ENCODE data around the gene ZNF609. TPM values are rescaled to one million over a fixed set of nuclear protein-coding genes. Genes with fewer than 3 reads are reported as not detected.

ZNF609 gene
- polyA plus RNA-seq, 2 of the 4 experiments (the other 2 are of a cell fraction) = 19.6 to 39.9 TPM

- ATAC-seq (no peak), FAIRE-seq (no peak), DNase-seq (ENCODE audit: low read depth in 1 of 2, low spot score in 1 of 2) (no peak)
- no peak overlapping the region for H3K4me3 ChIP-seq
- WGBS (ENCODE audit: missing lambda C conversion rate) = 64% methylated on average over 3 of the region's 3 CpGs
- no peak overlapping the region for H3K4me2 ChIP-seq
- no peak for TF ChIP-seq PBX3 (IDR thresholded peaks at IDR 0.05)
- TF ChIP-seq HES2 (IDR thresholded peaks at IDR 0.05) = no peak
- TF ChIP-seq EP300 (IDR thresholded peaks at IDR 0.05) = no peak
- no peak for TF ChIP-seq FOSB (CRISPR knock-in tag; IDR thresholded peaks at IDR 0.05)
- TF ChIP-seq JUN (IDR thresholded peaks at IDR 0.05) = no peak
- TF ChIP-seq EHMT2 (IDR thresholded peaks at IDR 0.05; ENCODE audit: low read depth) = no peak
- TF ChIP-seq POLR2A (IDR thresholded peaks at IDR 0.05; ENCODE audit: low read length) = no peak
- ChIA-PET CTCF (interaction anchor here (0.9 to 27.3 kb wide), 14 partner anchors 11 to 477 kb away, joined by 3 to 1052 read pairs (median 4); partner anchors contain the start of gene ZNF609), POLR2A (no interaction called here)
- no peak overlapping the region for H3K27ac ChIP-seq
- H3K4me1 ChIP-seq = peaks cover 4% of the 10 kb centered on the region; the same call in 1 of the 3 replicates
- H3K9me3 ChIP-seq = no peaks in the 10 kb centered on the region
These were observed 223.0 kb downstream of the ZNF609 start for GRCh38 chr15:64683378-64683777.

- DNase-seq (ENCODE audit: low read depth in 1 of 2, low spot score in 1 of 2) = no peak
- TF ChIP-seq RAD21 (conservative IDR thresholded peaks at IDR 0.05 in 1 of 2, IDR thresholded peaks at IDR 0.05 in 1 of 2) (no peak), HMGXB4 (CRISPR knock-in tag; IDR thresholded peaks at IDR 0.05; ENCODE audit: borderline replicate concordance) (no peak), CEBPB (IDR thresholded peaks at IDR 0.05) (no peak), ATOH8 (CRISPR knock-in tag; IDR thresholded peaks at IDR 0.05; ENCODE audit: low read depth) (no peak), HOXB5 (CRISPR knock-in tag; IDR thresholded peaks at IDR 0.05) (no peak), CHD2 (IDR thresholded peaks at IDR 0.05; ENCODE audit: low read length, partially characterized antibody) (no peak), ZFP36 (IDR thresholded peaks at IDR 0.05; ENCODE audit: borderline replicate concordance, partially characterized antibody) (no peak), POLR2A (IDR thresholded peaks at IDR 0.05; ENCODE audit: low read length) (no peak), HOXA7 (CRISPR knock-in tag; IDR thresholded peaks at IDR 0.05) (no peak), CBX2 (IDR thresholded peaks at IDR 0.05; ENCODE audit: borderline replicate concordance, low read depth) (no peak), HES2 (IDR thresholded peaks at IDR 0.05) (no peak), CBX8 (IDR thresholded peaks at IDR 0.05) (no peak), RFX5 (IDR thresholded peaks at IDR 0.05) (no peak), KDM5A (IDR thresholded peaks at IDR 0.05) (no peak)
- peaks cover 4% of the 10 kb centered on the region; the same call in 1 of the 3 replicates for H3K4me1 ChIP-seq
- no peak for ATAC-seq
- no peak overlapping the region for H3K27ac ChIP-seq
- no peak overlapping the region for H3K4me2 ChIP-seq
- FAIRE-seq = no peak
- ChIA-PET CTCF (interaction anchor here (0.6 to 27.3 kb wide), 18 partner anchors 7 to 515 kb away, joined by 3 to 1052 read pairs (median 4); no protein-coding TSS in a partner anchor), POLR2A (interaction anchor here (0.6 kb wide), 1 partner anchor 10 kb away, joined by 3 read pairs; no protein-coding TSS in a partner anchor)
- 91% methylated on average over 4 of the region's 4 CpGs for WGBS (ENCODE audit: missing lambda C conversion rate)
- H3K4me3 ChIP-seq = no peak overlapping the region
- no peaks in the 10 kb centered on the region for H3K9me3 ChIP-seq
These were observed 225.0 kb downstream of the ZNF609 start for GRCh38 chr15:64685230-64685888.

Measured in A549 (cell line).